A673 (cell line): ENCODE data around the gene F8.

Experiments used
- CTCF ChIP-seq: fragments of 300-800, 200-600 bp; sonication (generic); conservative IDR thresholded peaks from 2 replicates; pipeline ENCODE4 v1.5.1; 2017; ENCODE audit warnings: low read depth, mild to moderate bottlenecking, antibody characterized with exemption, low read length, moderate library complexity, mixed read lengths
- EZH2 ChIP-seq: fragments of 200-600 bp; sonication (generic); IDR thresholded peaks from 2 replicates; pipeline ENCODE4 v1.6.1; 2017; ENCODE audit warnings: borderline replicate concordance, low read depth, mild to moderate bottlenecking, mixed read lengths, antibody characterized with exemption, low read length; ENCODE audit not compliant: poor library complexity, severe bottlenecking

- TF ChIP-seq CTCF (no peak), EZH2 (no peak)
Measured at GRCh38 chrX:155028877-155029291, 6.4 kb upstream of the F8 start.
